Tibial nerve (tissue), 4 donors: ENCODE measurements around the gene PHF21B. TPM values are rescaled to one million over a fixed set of nuclear protein-coding genes. Genes with fewer than 3 reads are reported as not detected.

Source experiments
- DNase-seq, 2 donors: peaks; one replicate each; pipeline ENCODE4 v3.0.0-alpha.2; 2019; ENCODE audit warnings: low spot score in 2 of 2
- H3K27ac ChIP-seq, 4 donors: fragments of 200-600 bp; sonication (generic) in 3 of 4; one replicate each; pipeline ENCODE4 v1.5.1; 2017 to 2019; ENCODE audit warnings: mild to moderate bottlenecking in 1 of 4
- H3K27me3 ChIP-seq, 2 donors: fragments of 200-600 bp; sonication (generic) in 1 of 2; one replicate each; pipeline versions ENCODE4 v1.5.1 to v1.6.0; 2017 to 2019
- H3K36me3 ChIP-seq, 3 donors: fragments of 200-600 bp; sonication (generic); one replicate each; pipeline ENCODE4 v1.5.1; 2018 to 2019
- H3K4me1 ChIP-seq, 4 donors: fragments of 200-600 bp; sonication (generic) in 3 of 4; one replicate each; pipeline ENCODE4 v1.5.1; 2017 to 2019
- H3K4me3 ChIP-seq, 4 donors: fragments of 200-600 bp; sonication (generic) in 3 of 4; one replicate each; pipeline ENCODE4 v1.5.1; 2017 to 2019; ENCODE audit warnings: mild to moderate bottlenecking in 1 of 4, moderate library complexity in 1 of 4
- H3K9me3 ChIP-seq, 4 donors: fragments of 200-600 bp; sonication (generic) in 3 of 4; one replicate each; pipeline ENCODE4 v1.5.1; 2017 to 2019
- EP300 ChIP-seq, 2 donors: sonication (generic); formaldehyde crosslinking; IDR thresholded peaks; one replicate each; pipeline ENCODE4 v1.6.1; 2017; ENCODE audit warnings: antibody characterized with exemption in 2 of 2, mild to moderate bottlenecking in 1 of 2
- POLR2A ChIP-seq, 2 donors: fragments of 450-650 bp; IDR thresholded peaks; one replicate each; pipeline ENCODE4 v1.6.1; 2017; ENCODE audit warnings: antibody characterized with exemption in 2 of 2, mild to moderate bottlenecking in 2 of 2, moderate library complexity in 2 of 2
- WGBS, 2 donors: methylation state at CpG; one replicate each; pipeline ENCODE4 v1.1.5; 2018; 5-methylcytosine and 5-hydroxymethylcytosine counted together
- total RNA-seq, 4 donors: library from RNA; depleted of rRNA; stranded (reverse); fragments of >200 nt; gene quantifications; one replicate each; pipeline ENCODE4 v1.1.0, GENCODE V29; 2016
- TF ChIP-seq, protein P1 (sequence below), 5 experiments: fragments of 200-600 bp in 3 of 5; fragments of 450-650 bp in 2 of 5; sonication (generic) in 3 of 5; IDR thresholded peaks; one replicate each; pipeline ENCODE4 v1.5.1; 2016 to 2019; ENCODE audit warnings: antibody characterized with exemption in 5 of 5, mild to moderate bottlenecking in 3 of 5, moderate library complexity in 2 of 5

Gene PHF21B
- total RNA-seq, 4 donors from 2014 or later: 0.39 to 4.2 (median 0.90) TPM; not detected in 1

DNA sequence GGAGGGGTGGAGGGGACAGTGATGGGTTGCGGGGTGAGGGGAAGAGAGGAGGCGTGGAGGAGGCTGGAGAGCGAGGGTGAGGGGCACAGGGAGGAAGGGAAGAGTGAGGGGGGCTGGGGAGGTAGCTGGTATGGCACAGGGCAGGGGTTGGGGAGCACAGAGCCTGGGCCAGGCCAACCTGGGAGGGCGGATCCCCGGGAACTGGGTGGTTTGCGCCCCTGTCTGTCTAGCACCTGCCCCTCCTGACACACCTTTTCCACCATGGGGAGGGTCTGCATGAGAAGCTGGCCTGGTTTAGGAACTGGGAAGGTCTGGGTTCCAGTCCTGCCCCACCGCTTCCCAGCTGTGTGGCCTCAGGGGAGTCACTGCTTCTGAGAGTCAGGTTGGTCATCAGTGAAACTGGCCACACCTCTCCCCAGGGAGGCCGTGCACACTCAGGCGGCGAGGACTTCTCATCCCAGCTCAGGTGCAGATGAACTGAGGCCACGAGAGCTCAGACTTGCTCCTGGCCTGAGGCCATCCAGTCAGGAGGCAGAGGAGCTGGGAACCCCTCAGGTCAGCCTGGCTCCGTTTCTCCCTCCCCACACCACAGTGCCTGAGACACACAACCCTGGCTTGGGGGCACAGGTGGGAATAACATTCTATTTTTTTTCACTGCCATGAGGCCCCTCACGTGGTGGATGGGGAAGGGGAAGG, 95.6 kb downstream of the PHF21B start:
- no peaks in the 10 kb centered on the region for H3K4me1 ChIP-seq
- no peak overlapping the region for H3K27ac ChIP-seq
- DNase-seq: no peak
- TF ChIP-seq, protein P1, sequence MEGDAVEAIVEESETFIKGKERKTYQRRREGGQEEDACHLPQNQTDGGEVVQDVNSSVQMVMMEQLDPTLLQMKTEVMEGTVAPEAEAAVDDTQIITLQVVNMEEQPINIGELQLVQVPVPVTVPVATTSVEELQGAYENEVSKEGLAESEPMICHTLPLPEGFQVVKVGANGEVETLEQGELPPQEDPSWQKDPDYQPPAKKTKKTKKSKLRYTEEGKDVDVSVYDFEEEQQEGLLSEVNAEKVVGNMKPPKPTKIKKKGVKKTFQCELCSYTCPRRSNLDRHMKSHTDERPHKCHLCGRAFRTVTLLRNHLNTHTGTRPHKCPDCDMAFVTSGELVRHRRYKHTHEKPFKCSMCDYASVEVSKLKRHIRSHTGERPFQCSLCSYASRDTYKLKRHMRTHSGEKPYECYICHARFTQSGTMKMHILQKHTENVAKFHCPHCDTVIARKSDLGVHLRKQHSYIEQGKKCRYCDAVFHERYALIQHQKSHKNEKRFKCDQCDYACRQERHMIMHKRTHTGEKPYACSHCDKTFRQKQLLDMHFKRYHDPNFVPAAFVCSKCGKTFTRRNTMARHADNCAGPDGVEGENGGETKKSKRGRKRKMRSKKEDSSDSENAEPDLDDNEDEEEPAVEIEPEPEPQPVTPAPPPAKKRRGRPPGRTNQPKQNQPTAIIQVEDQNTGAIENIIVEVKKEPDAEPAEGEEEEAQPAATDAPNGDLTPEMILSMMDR (IDR thresholded peaks at IDR 0.05): no peak
- no peak for TF ChIP-seq EP300 (IDR thresholded peaks at IDR 0.05)
- TF ChIP-seq POLR2A (IDR thresholded peaks at IDR 0.05): no peak
- H3K4me3 ChIP-seq: no peak overlapping the region
- H3K9me3 ChIP-seq: peaks cover 0 to 13% (median 0%) of the 10 kb centered on the region in 4 donors
- no peaks in the 10 kb centered on the region for H3K27me3 ChIP-seq
- H3K36me3 ChIP-seq: peaks cover 0 to 49% (median 0%) of the 10 kb centered on the region in 3 donors
- WGBS, 2 donors: 85 to 92% methylated on average over 7 to 13 of the region's 13 CpGs

DNA sequence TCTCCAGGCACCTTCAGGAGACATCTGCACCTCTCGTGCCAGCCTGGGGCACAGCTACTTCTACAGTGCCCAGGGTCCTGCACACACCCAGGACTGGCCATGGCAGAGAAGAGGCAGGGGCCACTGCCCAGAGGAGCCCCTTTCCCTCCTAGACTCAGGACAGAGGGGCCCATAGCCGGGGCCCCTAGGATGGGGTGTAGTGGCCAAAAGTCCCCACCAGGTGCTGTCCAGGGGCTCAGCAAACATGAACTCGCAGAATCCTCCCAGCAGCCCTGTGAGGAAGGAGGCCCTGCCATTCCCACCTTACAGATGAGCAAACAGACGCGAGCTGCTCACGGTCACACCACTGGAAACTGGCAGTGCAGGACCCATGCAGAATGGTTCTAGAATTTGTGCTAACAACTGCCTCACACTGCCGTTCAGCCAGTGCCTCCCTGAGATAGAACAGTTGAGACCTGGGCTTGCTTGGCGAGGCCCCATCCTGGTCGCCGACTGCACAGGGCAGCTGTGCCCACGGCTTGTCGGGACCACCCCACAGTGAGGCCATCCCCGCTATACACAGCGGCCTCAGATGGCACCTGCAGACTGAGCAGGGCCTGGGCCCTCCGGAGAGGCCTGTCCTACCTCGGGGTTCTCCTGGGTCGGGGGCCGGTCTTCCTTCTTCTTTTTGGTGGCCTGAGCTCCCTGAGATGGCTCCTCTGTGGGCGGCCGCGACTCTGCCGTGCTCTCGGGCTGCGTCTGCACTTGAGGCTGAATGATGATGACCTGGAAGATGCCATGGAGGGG, 96.4 kb downstream of the PHF21B start:
- Histone ChIP-seq H3K27me3 (no peaks in the 10 kb centered on the region), H3K9me3 (peaks cover 0 to 13% (median 0%) of the 10 kb centered on the region in 4 donors), H3K36me3 (peaks cover 0 to 49% (median 0%) of the 10 kb centered on the region in 3 donors), H3K27ac (no peak overlapping the region), H3K4me3 (no peak overlapping the region), H3K4me1 (no peaks in the 10 kb centered on the region)
- TF ChIP-seq POLR2A (IDR thresholded peaks at IDR 0.05) (no peak), EP300 (IDR thresholded peaks at IDR 0.05) (no peak)
- TF ChIP-seq, protein P1 (IDR thresholded peaks at IDR 0.05): no peak
- DNase-seq: no peak
- WGBS, 2 donors: 94% methylated on average over 17 to 24 of the region's 24 CpGs

DNA sequence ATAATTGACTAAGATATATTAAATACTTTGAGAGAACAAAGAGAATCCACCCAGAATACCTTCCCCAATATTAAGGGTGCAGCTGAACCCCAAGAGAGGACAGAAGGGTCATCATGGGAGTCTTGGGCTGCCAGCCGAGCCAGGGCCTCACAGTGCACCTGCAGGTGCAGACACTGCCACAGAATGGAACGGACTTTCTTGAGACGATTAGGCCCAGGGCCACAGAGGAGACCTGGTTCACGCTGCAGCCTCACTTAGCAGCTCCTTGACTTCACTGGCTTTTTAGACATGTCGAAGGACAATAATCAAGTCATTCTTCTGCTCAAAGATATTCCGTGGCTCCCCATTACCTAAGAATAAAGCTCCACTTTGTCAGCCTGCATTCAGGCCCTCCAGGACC, 100.6 kb downstream of the PHF21B start:
- TF ChIP-seq POLR2A (IDR thresholded peaks at IDR 0.05) (no peak), EP300 (IDR thresholded peaks at IDR 0.05) (no peak)
- TF ChIP-seq, protein P1 (IDR thresholded peaks at IDR 0.05): no peak
- Histone ChIP-seq H3K4me1 (no peaks in the 10 kb centered on the region), H3K9me3 (peaks cover 0 to 13% (median 0%) of the 10 kb centered on the region in 4 donors), H3K36me3 (peaks cover 0 to 62% (median 0%) of the 10 kb centered on the region in 3 donors), H3K27ac (no peak overlapping the region), H3K27me3 (no peaks in the 10 kb centered on the region), H3K4me3 (no peak overlapping the region)
- DNase-seq: no peak
- WGBS, 2 donors: 82 to 89% methylated on average over 6 of the region's 6 CpGs

DNA sequence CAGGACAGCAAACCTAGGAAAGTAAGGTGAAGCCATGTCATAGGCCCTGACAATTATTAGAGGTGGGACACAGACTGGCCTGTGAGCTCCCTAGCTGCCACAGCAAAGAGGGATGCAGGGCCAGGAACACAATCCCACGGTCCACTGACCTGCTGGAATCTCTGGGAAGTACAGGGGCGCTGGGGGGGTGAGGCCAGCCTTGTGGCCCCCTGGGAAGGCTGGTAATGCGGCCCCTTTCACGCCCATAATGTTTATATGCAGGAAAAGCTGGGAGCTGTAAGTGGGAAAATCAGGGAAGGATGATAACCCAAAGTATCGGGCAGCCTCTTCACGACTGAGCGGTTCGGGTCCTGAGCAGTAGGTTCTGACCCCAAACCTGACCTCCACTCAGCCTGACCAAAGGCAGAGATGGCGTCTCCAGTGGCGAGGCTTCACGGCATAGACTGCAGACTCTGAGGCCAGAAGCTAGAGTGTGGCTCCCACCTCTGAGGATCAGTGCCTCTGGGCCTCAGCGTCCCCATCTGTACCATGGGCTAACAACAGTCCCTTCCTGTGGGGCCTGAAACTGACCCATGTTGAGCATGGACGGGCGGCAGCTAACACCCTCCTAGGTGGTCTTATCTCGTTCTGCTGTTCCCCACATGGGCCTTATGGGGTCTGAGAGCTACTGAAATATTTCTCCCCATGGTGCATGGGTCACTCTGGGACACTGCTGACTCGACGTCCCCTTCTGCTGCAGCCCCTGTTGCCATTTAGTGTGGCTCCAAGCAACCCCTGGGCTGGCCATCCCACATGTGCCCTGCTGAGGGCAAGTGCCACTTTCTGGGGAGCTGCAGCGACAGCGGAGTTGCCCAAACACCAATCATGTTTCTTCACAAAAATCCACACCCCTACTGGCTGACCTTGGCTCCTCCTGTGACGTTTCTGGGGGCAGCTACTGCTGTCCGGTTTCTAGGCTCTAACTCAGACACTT, 101.8 kb downstream of the PHF21B start:
- TF ChIP-seq, protein P1 (IDR thresholded peaks at IDR 0.05): no peak
- TF ChIP-seq EP300 (IDR thresholded peaks at IDR 0.05) (no peak), POLR2A (IDR thresholded peaks at IDR 0.05) (no peak)
- no peaks in the 10 kb centered on the region for H3K27me3 ChIP-seq
- peaks cover 0 to 52% (median 0%) of the 10 kb centered on the region in 3 donors for H3K36me3 ChIP-seq
- WGBS, 2 donors: 86 to 88% methylated on average over 17 to 19 of the region's 21 CpGs
- no peak overlapping the region for H3K4me3 ChIP-seq
- no peak for DNase-seq
- H3K9me3 ChIP-seq: peaks cover 0 to 13% (median 0%) of the 10 kb centered on the region in 4 donors
- H3K27ac ChIP-seq: no peak overlapping the region
- H3K4me1 ChIP-seq: no peaks in the 10 kb centered on the region
